Thoracic aorta (tissue), 2 donors: ENCODE data around the gene MTERF1. TPM values are rescaled to one million over a fixed set of nuclear protein-coding genes. Genes with fewer than 3 reads are reported as not detected.

Experiments used
- ATAC-seq: fragments of 150-250 bp; one replicate; pipeline ENCODE4 v1.8.0; 2017; ENCODE audit warnings: low read depth; ENCODE audit not compliant: insufficient number of reproducible peaks, low FRiP score
- DNase-seq: peaks from one replicate; pipeline ENCODE4 v3.0.0-alpha.2; 2020; ENCODE audit warnings: low spot score
- H3K27ac ChIP-seq, 2 donors: fragments of 200-600 bp; sonication (generic); 1 replicate in 1 of 2; 2 replicates in 1 of 2; pipeline ENCODE4 v1.5.1; 2016; ENCODE audit warnings: mild to moderate bottlenecking in 2 of 2, moderate library complexity in 2 of 2
- H3K27me3 ChIP-seq: fragments of 200-600 bp; sonication (generic); replicated peaks from 2 replicates; pipeline ENCODE4 v1.6.0; 2016; ENCODE audit warnings: mild to moderate bottlenecking; ENCODE audit not compliant: insufficient read depth
- H3K36me3 ChIP-seq: fragments of 200-600 bp; sonication (generic); one replicate; pipeline ENCODE4 v1.5.1; 2016
- H3K4me1 ChIP-seq, 2 donors: fragments of 200-600 bp; sonication (generic); 1 replicate in 1 of 2; 2 replicates in 1 of 2; pipeline versions ENCODE4 v1.5.1 to v1.6.0; 2016; ENCODE audit warnings: low read depth in 2 of 2, mild to moderate bottlenecking in 1 of 2; ENCODE audit not compliant: control insufficient read depth in 1 of 2
- H3K4me3 ChIP-seq: fragments of 200-600 bp; sonication (generic); 2 replicates; pipeline ENCODE4 v1.5.1; 2016; ENCODE audit warnings: mild to moderate bottlenecking
- H3K9me3 ChIP-seq: fragments of 200-600 bp; sonication (generic); 2 replicates; pipeline ENCODE4 v1.5.1; 2016
- total RNA-seq, 2 donors: library from RNA; depleted of rRNA; stranded (reverse); fragments of >200 nt; gene quantifications; one replicate each; pipeline versions ENCODE4 v1.1.0 to v1.2.3, GENCODE V29; 2016
- TF ChIP-seq, protein P1 (sequence below): fragments of 200-600 bp; sonication (generic); IDR thresholded peaks from one replicate; pipeline ENCODE4 v1.5.1; 2019; ENCODE audit warnings: antibody characterized with exemption

MTERF1 gene
- total RNA-seq, 2 donors from 2014 or later, result 6.1 to 13.3 TPM

DNA sequence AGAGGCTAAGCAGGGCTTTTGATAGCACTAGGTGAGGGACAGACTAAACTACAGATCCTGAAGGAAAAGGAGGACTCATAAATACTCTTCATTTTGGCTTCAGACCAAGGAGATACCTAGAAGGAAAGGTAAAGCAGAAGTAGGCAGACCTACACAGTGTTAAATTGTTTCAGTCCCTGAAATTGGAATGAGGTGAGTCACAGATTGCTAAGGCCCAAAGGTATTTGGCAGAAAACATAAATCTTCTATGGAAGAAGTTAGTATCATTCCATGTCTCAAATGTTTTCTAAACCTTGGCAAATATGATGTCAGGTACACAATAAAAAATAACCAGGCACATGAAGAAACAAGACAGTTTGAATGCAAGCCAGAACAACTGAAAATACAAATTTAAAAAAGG, 30.0 kb downstream of the MTERF1 start:
- no peaks in the 10 kb centered on the region for H3K36me3 ChIP-seq
- no peaks in the 10 kb centered on the region for H3K27me3 ChIP-seq
- H3K27ac ChIP-seq, result no peak overlapping the region
- TF ChIP-seq, protein P1, sequence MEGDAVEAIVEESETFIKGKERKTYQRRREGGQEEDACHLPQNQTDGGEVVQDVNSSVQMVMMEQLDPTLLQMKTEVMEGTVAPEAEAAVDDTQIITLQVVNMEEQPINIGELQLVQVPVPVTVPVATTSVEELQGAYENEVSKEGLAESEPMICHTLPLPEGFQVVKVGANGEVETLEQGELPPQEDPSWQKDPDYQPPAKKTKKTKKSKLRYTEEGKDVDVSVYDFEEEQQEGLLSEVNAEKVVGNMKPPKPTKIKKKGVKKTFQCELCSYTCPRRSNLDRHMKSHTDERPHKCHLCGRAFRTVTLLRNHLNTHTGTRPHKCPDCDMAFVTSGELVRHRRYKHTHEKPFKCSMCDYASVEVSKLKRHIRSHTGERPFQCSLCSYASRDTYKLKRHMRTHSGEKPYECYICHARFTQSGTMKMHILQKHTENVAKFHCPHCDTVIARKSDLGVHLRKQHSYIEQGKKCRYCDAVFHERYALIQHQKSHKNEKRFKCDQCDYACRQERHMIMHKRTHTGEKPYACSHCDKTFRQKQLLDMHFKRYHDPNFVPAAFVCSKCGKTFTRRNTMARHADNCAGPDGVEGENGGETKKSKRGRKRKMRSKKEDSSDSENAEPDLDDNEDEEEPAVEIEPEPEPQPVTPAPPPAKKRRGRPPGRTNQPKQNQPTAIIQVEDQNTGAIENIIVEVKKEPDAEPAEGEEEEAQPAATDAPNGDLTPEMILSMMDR, result no peak
- H3K4me3 ChIP-seq, result no peak overlapping the region
- peaks cover 7% of the 10 kb centered on the region for H3K9me3 ChIP-seq
- ATAC-seq (no peak), DNase-seq (no peak)
- no peaks in the 10 kb centered on the region for H3K4me1 ChIP-seq

DNA sequence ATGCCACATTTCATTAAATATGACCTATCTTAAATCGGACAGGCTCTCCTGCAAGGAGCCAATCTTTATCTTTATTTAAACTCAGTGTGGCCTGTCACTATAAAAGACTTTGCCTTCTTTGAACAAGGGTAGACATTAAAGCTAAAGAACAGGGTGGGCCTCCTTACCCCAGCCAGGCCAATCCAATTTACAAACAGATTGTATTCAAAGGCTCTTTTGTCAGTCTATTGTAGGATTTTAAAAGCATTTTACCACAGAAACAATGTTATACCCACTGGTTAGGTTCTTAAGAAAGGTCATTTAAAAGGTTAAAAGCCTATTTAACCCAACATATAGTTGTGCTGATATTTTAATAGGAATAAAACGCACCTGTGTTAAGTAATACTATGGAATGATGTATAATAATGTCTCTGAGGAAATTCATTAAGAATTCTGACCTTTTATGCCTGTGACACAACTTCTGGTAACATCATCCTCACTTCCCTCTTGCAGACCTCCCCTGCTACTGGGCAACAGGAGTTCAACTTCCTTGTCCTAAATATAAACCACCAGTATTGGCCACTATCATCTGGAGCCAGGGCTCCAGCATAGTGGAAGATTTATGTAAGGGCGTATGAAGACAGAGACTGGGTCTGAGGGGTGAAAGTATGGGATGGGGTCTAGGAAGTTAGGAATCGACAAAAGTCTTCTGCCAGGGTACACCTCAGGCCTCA, 32.5 kb downstream of the MTERF1 start:
- H3K9me3 ChIP-seq, result no peaks in the 10 kb centered on the region
- DNase-seq (no peak), ATAC-seq (no peak)
- no peaks in the 10 kb centered on the region for H3K36me3 ChIP-seq
- no peaks in the 10 kb centered on the region for H3K4me1 ChIP-seq
- no peak overlapping the region for H3K27ac ChIP-seq
- no peak overlapping the region for H3K4me3 ChIP-seq
- no peaks in the 10 kb centered on the region for H3K27me3 ChIP-seq
- TF ChIP-seq, protein P1, result no peak

DNA sequence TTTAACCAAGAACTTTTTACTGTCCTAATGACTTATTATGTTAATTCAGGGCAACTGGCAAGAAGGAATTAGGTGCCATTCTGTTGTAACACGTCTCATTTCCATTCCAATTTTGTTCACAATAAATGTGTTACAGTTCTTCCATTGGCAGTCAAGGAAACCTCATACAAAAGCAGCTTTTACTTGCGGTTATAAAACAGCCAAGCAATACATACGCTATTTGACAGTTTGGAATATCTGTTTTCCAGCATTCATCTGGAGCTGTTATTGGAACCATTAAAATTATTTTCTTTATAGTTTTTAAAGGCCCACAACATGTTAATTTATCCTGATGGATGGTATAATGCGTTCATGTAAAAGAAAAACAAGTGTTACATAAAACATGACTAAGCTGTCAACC, 33.3 kb downstream of the MTERF1 start:
- H3K36me3 ChIP-seq, result no peaks in the 10 kb centered on the region
- TF ChIP-seq, protein P1, result no peak
- H3K4me3 ChIP-seq, result no peak overlapping the region
- ATAC-seq (no peak), DNase-seq (no peak)
- no peak overlapping the region for H3K27ac ChIP-seq
- H3K4me1 ChIP-seq, result no peaks in the 10 kb centered on the region
- no peaks in the 10 kb centered on the region for H3K27me3 ChIP-seq
- no peaks in the 10 kb centered on the region for H3K9me3 ChIP-seq

DNA sequence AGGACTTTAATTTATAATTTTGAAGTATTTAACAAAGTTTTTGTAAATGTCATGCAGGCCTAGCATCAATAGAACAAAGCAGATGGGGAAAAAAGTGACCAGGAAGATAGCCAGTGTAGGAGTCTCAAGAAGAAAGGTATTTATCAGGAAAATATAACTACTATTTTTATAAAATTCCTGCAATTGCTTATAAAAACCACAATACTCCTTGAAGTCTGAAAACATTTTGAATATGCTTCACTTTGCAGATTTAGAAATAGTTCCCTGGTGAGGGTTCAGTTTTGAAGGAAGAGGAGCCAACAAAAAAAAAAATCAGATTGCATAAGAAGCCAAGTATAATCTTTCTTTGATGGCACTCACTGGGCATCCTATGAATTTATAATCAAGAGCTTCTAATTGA, 34.1 kb downstream of the MTERF1 start:
- Histone ChIP-seq H3K36me3 (no peaks in the 10 kb centered on the region), H3K9me3 (no peaks in the 10 kb centered on the region), H3K27ac (no peak overlapping the region), H3K27me3 (no peaks in the 10 kb centered on the region), H3K4me1 (no peaks in the 10 kb centered on the region), H3K4me3 (no peak overlapping the region)
- ATAC-seq, result no peak
- no peak for DNase-seq
- TF ChIP-seq, protein P1, result no peak

DNA sequence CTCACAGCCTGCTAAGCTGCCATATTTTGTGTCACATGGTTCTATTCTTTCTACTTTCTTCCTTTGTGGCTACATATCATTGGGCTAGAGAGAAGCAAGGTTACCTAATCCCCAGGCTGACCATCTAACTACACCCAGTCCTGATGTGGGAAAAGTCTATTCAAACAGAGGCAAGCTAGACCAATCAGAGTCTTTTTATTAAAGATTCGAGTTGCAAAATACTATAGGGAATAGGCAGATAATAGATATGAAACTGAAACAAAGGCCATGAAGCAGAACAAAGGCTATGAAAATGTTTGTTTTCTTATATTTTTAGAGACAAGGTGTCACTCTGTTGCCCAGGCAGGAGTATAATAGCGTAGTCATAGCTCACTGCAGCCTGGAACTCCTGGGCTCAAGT, 36.7 kb downstream of the MTERF1 start:
- no peaks in the 10 kb centered on the region for H3K36me3 ChIP-seq
- ATAC-seq (no peak), DNase-seq (no peak)
- H3K4me1 ChIP-seq, result no peaks in the 10 kb centered on the region
- H3K27ac ChIP-seq, result no peak overlapping the region
- no peaks in the 10 kb centered on the region for H3K27me3 ChIP-seq
- H3K9me3 ChIP-seq, result no peaks in the 10 kb centered on the region
- H3K4me3 ChIP-seq, result no peak overlapping the region
- TF ChIP-seq, protein P1, result no peak
